Liver (tissue), 9 donors: Measurements from ENCODE around the gene PLEKHA5. TPM values are rescaled to one million over a fixed set of nuclear protein-coding genes. Genes with fewer than 3 reads are reported as not detected.

Experiments used
- DNase-seq: peaks from one replicate; pipeline ENCODE4 v3.0.0-alpha.2; 2017; ENCODE audit warnings: low spot score
- H3K27ac ChIP-seq, 2 donors: one replicate each; pipeline ENCODE4 v1.7.0; 2013; ENCODE audit warnings: inconsistent platforms in 2 of 2, low read length in 2 of 2, control low read depth in 1 of 2, low read depth in 1 of 2, mild to moderate bottlenecking in 1 of 2
- H3K27me3 ChIP-seq, 4 donors: one replicate each; pipeline versions ENCODE4 v1.6.1 to v1.7.0; 2013; ENCODE audit warnings: low read length in 3 of 4, inconsistent platforms in 1 of 4, mild to moderate bottlenecking in 1 of 4, moderate library complexity in 1 of 4; ENCODE audit not compliant: control insufficient read depth in 4 of 4, insufficient read depth in 4 of 4
- H3K36me3 ChIP-seq, 4 donors: one replicate each; pipeline versions ENCODE4 v1.6.1 to v1.7.0; 2013; ENCODE audit warnings: low read length in 3 of 4, mild to moderate bottlenecking in 3 of 4, low read depth in 1 of 4, moderate library complexity in 1 of 4; ENCODE audit not compliant: control insufficient read depth in 4 of 4, insufficient read depth in 3 of 4
- H3K4me1 ChIP-seq, 4 donors: one replicate each; pipeline versions ENCODE4 v1.6.1 to v1.7.0; 2013; ENCODE audit warnings: low read length in 3 of 4, mild to moderate bottlenecking in 3 of 4, moderate library complexity in 1 of 4; ENCODE audit not compliant: control insufficient read depth in 4 of 4, insufficient read depth in 4 of 4
- H3K4me3 ChIP-seq, 3 donors: one replicate each; pipeline versions ENCODE4 v1.6.1 to v1.7.0; 2013; ENCODE audit warnings: low read length in 3 of 3, control low read depth in 1 of 3, low read depth in 1 of 3, mild to moderate bottlenecking in 1 of 3
- H3K9ac ChIP-seq, 2 donors: one replicate each; pipeline ENCODE4 v1.7.0; 2013; ENCODE audit warnings: low read length in 2 of 2, mild to moderate bottlenecking in 2 of 2, moderate library complexity in 2 of 2, control low read depth in 1 of 2, low read depth in 1 of 2
- H3K9me3 ChIP-seq, 4 donors: one replicate each; pipeline versions ENCODE4 v1.6.1 to v1.7.0; 2013; ENCODE audit warnings: low read length in 3 of 4; ENCODE audit not compliant: control insufficient read depth in 4 of 4
- ATF3 ChIP-seq: IDR thresholded peaks from 2 replicates; pipeline ENCODE4 v1.6.1; 2016; ENCODE audit warnings: antibody characterized with exemption
- FOXA1 ChIP-seq: IDR thresholded peaks from 2 replicates; pipeline ENCODE4 v1.6.1; 2016; ENCODE audit warnings: antibody characterized with exemption
- FOXA2 ChIP-seq: IDR thresholded peaks from 2 replicates; pipeline ENCODE4 v1.6.1; 2016; ENCODE audit warnings: antibody characterized with exemption
- GABPA ChIP-seq, 2 donors: IDR thresholded peaks in 1 of 2; conservative IDR thresholded peaks in 1 of 2; 2 replicates each; pipeline ENCODE4 v1.6.1; 2016; ENCODE audit warnings: antibody characterized with exemption in 2 of 2, mild to moderate bottlenecking in 1 of 2, moderate library complexity in 1 of 2
- HNF4A ChIP-seq, 2 donors: conservative IDR thresholded peaks; 2 replicates each; pipeline ENCODE4 v1.6.1; 2016; ENCODE audit warnings: antibody characterized with exemption in 2 of 2, mild to moderate bottlenecking in 2 of 2
- HNF4G ChIP-seq: IDR thresholded peaks from 2 replicates; pipeline ENCODE4 v1.6.1; 2016; ENCODE audit warnings: antibody characterized with exemption
- JUND ChIP-seq, 2 donors: IDR thresholded peaks; 2 replicates each; pipeline ENCODE4 v1.6.1; 2016; ENCODE audit warnings: antibody characterized with exemption in 2 of 2
- NR2F2 ChIP-seq: IDR thresholded peaks from 2 replicates; pipeline ENCODE4 v1.6.1; 2016; ENCODE audit warnings: antibody characterized with exemption
- RAD21 ChIP-seq, 2 donors: IDR thresholded peaks; 2 replicates each; pipeline ENCODE4 v1.6.1; 2016; ENCODE audit warnings: antibody characterized with exemption in 2 of 2, mild to moderate bottlenecking in 2 of 2
- REST ChIP-seq: IDR thresholded peaks from 2 replicates; pipeline ENCODE4 v1.6.1; 2016; ENCODE audit warnings: antibody characterized with exemption, mild to moderate bottlenecking
- RXRA ChIP-seq, 2 donors: IDR thresholded peaks; 2 replicates each; pipeline ENCODE4 v1.6.1; 2017 to 2018; ENCODE audit warnings: antibody characterized with exemption in 2 of 2, mild to moderate bottlenecking in 1 of 2
- SP1 ChIP-seq: IDR thresholded peaks from 2 replicates; pipeline ENCODE4 v1.6.1; 2018; ENCODE audit warnings: antibody characterized with exemption, mild to moderate bottlenecking
- TAF1 ChIP-seq: conservative IDR thresholded peaks from 2 replicates; pipeline ENCODE4 v1.6.1; 2016; ENCODE audit warnings: antibody characterized with exemption, mild to moderate bottlenecking
- YY1 ChIP-seq: IDR thresholded peaks from 2 replicates; pipeline ENCODE4 v1.6.1; 2016; ENCODE audit warnings: antibody characterized with exemption, mild to moderate bottlenecking
- ZBTB33 ChIP-seq: IDR thresholded peaks from 2 replicates; pipeline ENCODE4 v1.6.1; 2016; ENCODE audit warnings: antibody characterized with exemption
- WGBS: extraction: QIAGEN DNeasy Blood & Tissue Kit; methylation state at CpG from one replicate; pipeline ENCODE4 v1.1.7; 2013; 5-methylcytosine and 5-hydroxymethylcytosine counted together
- polyA plus RNA-seq, 2 donors: library from polyadenylated mRNA; stranded (reverse) in 1 of 2; unstranded in 1 of 2; fragments of 200-250 nt in 1 of 2; fragments of >200 nt in 1 of 2; fragmentation: Nextera tagmentation in 1 of 2; extraction: Ambion mirVana in 1 of 2; gene quantifications; one replicate each; pipeline versions ENCODE4 v1.2.1 to v1.2.3, GENCODE V29; 2013 to 2015
- total RNA-seq, 2 donors: library from RNA; depleted of rRNA; stranded (reverse); fragments of >200 nt; gene quantifications; one replicate each; pipeline ENCODE4 v1.2.3, GENCODE V29; 2014
- donor health status: healthy.
- donor health status: healthy.
- donor health status: healthy.
- donor health status: healthy.
- donor health status: healthy.

PLEKHA5 gene
- total and polyA plus RNA-seq, 4 donors = 4.6 to 25.5 (median 16.8) TPM

GRCh38 chr12:19119440-19119839 lies 10.1 kb upstream of the PLEKHA5 start:
- no peak overlapping the region for H3K9ac ChIP-seq
- no peaks in the 10 kb centered on the region for H3K27me3 ChIP-seq
- WGBS = 97% methylated on average over 3 of the region's 3 CpGs
- H3K4me1 ChIP-seq = no peaks in the 10 kb centered on the region
- H3K27ac ChIP-seq = no peak overlapping the region
- no peaks in the 10 kb centered on the region for H3K9me3 ChIP-seq
- no peak overlapping the region for H3K4me3 ChIP-seq
- no peaks in the 10 kb centered on the region for H3K36me3 ChIP-seq
- no peak for DNase-seq
- no peak for TF ChIP-seq JUND (IDR thresholded peaks at IDR 0.05)
- no peak for TF ChIP-seq GABPA (IDR thresholded peaks at IDR 0.05 in 1 of 2, conservative IDR thresholded peaks at IDR 0.05 in 1 of 2)
- TF ChIP-seq RXRA (IDR thresholded peaks at IDR 0.05) = no peak
- TF ChIP-seq FOXA2 = no peak

- H3K9ac ChIP-seq = no peak overlapping the region
- no peak for DNase-seq
- 56% methylated on average over 3 of the region's 3 CpGs for WGBS
- no peaks in the 10 kb centered on the region for H3K4me1 ChIP-seq
- no peak overlapping the region for H3K27ac ChIP-seq
- no peaks in the 10 kb centered on the region for H3K9me3 ChIP-seq
- H3K36me3 ChIP-seq = no peaks in the 10 kb centered on the region
- H3K4me3 ChIP-seq = no peak overlapping the region
- H3K27me3 ChIP-seq = no peaks in the 10 kb centered on the region
- no peak for TF ChIP-seq RXRA (IDR thresholded peaks at IDR 0.05)
- no peak for TF ChIP-seq YY1
- no peak for TF ChIP-seq ATF3
- TF ChIP-seq SP1 = no peak
- TF ChIP-seq ZBTB33 = no peak
- TF ChIP-seq FOXA1 = no peak
- no peak for TF ChIP-seq HNF4G
- TF ChIP-seq RAD21 (IDR thresholded peaks at IDR 0.05) = no peak
- no peak for TF ChIP-seq REST
- no peak for TF ChIP-seq TAF1
- no peak for TF ChIP-seq NR2F2
- TF ChIP-seq HNF4A (conservative IDR thresholded peaks at IDR 0.05) = no peak
- TF ChIP-seq GABPA (IDR thresholded peaks at IDR 0.05 in 1 of 2, conservative IDR thresholded peaks at IDR 0.05 in 1 of 2) = no peak
Measured at GRCh38 chr12:19120795-19121194, 8.7 kb upstream of the PLEKHA5 start.
